Measurements from ENCODE around the gene ALPK3. TPM values are rescaled to one million over a fixed set of nuclear protein-coding genes. Genes with fewer than 3 reads are reported as not detected.

Gene ALPK3
- total RNA-seq, result 22.7 and 45.2 TPM in 2 replicates

DNA sequence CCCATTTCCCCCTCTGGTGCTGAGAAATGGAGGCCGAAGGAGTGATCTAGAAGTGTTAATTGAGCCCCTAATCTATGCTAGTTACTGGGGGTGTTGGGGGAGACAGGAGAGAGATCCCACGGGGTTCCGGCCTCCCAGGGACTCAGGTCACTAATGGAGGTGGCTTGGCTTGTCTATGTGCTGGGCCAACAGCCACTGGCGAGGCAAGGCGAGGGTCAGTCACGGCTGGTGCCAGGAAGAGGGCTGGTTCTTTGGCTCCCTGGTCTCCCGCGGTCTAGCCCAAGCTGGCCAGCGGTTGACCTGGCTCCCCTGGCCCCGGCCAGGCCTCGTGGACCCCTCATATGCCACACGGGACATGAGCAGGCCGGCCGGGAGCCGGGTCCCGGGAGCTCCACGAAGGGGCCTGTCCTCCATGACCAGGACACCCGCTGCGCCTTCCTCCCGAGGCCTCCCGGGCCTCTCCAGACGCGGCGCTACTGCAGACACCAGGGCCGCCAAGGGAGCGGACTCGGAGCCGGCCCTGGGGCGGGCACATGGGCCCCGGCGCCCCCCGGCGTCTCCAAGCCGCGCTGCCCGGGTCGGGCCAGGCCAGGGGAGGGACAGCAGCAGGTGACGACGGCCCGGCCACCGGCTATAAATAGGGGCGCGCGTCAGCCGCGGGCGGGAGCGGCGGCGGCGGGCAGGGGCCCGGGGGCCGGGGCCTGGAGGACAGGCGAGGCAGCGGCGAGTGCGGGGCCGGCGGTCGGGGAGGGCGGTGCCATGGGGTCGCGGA is at the start of gene ALPK3:
Gene ALPK3, plus strand, starts transcription at position 663 of the 772 bp plus-strand sequence. Its CDS starts 97 bp downstream, at position 760.
- DNase-seq (ENCODE audit: low read depth in 2 of 2), result peak; percentile 43 to 85

GRCh38 chr15:84772031-84772430 is 45.1 kb upstream of the ALPK3 start:
- DNase-seq (ENCODE audit: low read depth in 2 of 2), result peak in 1 of 2 donors; percentile 82

- DNase-seq (ENCODE audit: low read depth in 2 of 2), result peak; percentile 63 to 80
These were observed 44.7 kb upstream of the ALPK3 start for GRCh38 chr15:84772467-84772866.

DNA sequence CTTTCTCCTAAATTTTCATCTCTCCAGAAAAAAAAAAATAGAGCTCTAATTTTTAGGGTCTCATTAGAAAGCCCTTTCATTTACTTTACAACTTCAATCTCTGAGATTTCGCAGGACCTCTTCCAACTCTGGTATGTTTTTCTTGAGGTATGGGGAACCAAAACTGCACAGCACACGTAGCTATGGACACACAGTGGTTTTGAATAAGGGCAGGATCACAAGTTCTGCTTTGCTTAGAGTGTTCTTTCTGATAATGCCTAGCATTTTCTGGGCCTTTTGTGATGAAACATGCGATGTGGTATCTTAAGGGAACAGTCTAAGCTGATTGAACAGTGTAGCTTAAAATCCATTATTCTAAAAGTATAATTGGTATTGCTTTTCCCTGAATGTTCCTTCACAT is 43.4 kb upstream of the ALPK3 start:
- no peak for DNase-seq (ENCODE audit: low read depth in 2 of 2)

- DNase-seq (ENCODE audit: low read depth in 2 of 2), result no peak
These were observed 41.2 kb upstream of the ALPK3 start for GRCh38 chr15:84775867-84776449.

GRCh38 chr15:84778194-84778593 is 39.0 kb upstream of the ALPK3 start:
- no peak for DNase-seq (ENCODE audit: low read depth in 2 of 2)

GRCh38 chr15:84780492-84780891 is 36.7 kb upstream of the ALPK3 start:
- DNase-seq (ENCODE audit: low read depth in 2 of 2), result no peak

GRCh38 chr15:84781495-84781894 is 35.7 kb upstream of the ALPK3 start:
- no peak for DNase-seq (ENCODE audit: low read depth in 2 of 2)

DNA sequence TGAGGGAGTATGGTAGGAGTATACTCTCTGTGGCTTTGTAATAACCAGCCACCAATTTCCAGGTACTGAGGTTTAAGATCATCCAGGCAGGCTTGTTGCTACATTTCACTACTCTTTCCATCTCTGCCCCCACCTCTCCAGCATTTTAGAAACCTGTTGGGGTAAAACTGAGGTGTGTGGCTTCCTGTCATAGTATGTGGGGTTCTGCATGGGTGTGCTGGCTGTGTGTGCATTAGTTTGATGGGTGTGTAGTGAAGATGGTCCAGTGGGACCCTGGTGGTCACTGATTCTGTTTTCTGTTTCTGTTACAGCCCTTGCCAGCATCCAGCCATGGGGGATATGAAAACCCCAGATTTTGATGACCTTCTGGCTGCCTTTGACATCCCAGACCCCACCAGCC is 34.8 kb upstream of the ALPK3 start:
- DNase-seq (ENCODE audit: low read depth in 2 of 2), result no peak

- no peak for DNase-seq (ENCODE audit: low read depth in 2 of 2)
These were observed 33.5 kb upstream of the ALPK3 start for GRCh38 chr15:84783493-84784251.

GRCh38 chr15:84784262-84784661 is 32.9 kb upstream of the ALPK3 start:
- no peak for DNase-seq (ENCODE audit: low read depth in 2 of 2)

DNA sequence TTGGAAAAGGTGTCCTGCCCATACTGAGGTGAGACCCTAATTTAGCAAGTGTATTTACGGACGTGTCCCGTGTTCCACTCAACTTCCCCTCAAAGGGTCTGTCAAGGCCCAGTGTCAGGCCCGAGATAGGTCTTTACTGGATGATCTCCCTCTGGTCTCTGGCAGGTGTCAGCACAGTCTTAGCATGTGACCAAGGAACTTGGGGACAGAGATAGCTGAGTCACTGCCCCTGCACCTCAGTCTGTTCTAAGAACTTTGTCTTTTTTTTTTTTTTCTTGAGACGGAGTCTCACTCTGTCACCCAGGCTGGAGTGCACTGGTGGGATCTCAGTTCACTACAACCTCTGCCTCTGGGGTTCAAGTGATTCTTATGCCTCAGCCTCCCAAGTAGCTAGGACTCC is 32.1 kb upstream of the ALPK3 start:
- no peak for DNase-seq (ENCODE audit: low read depth in 2 of 2)

GRCh38 chr15:84788500-84788899 is 28.7 kb upstream of the ALPK3 start:
- no peak for DNase-seq (ENCODE audit: low read depth in 2 of 2)

GRCh38 chr15:84789762-84790161 is 27.4 kb upstream of the ALPK3 start:
- no peak for DNase-seq (ENCODE audit: low read depth in 2 of 2)

GRCh38 chr15:84790676-84791075 is 26.5 kb upstream of the ALPK3 start:
- DNase-seq (ENCODE audit: low read depth in 2 of 2), result no peak

- no peak for DNase-seq (ENCODE audit: low read depth in 2 of 2)
These were observed 25.4 kb upstream of the ALPK3 start for GRCh38 chr15:84791763-84792162.

GRCh38 chr15:84793431-84794161 is 23.6 kb upstream of the ALPK3 start:
- no peak for DNase-seq (ENCODE audit: low read depth in 2 of 2)

- DNase-seq (ENCODE audit: low read depth in 2 of 2), result no peak
These were observed 23.0 kb upstream of the ALPK3 start for GRCh38 chr15:84794162-84794547.

DNA sequence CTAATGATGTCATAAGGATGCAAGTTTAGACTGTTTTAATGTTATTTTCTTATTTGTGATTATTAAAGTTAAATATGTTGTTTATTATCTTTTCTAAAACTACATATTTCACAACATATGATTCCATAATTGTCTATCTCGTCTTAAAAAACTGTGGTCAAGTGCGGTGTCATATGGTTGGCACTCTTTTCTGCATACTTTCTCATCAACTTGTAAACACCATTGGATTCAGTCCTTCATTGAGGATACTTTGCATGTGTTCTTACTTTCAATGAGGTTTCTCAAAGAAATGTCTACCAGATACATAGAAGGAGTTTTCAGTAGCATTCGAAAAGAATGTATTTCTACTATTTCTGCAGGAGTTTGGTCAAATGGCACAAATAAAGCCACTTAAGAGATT is 22.0 kb upstream of the ALPK3 start:
- no peak for DNase-seq (ENCODE audit: low read depth in 2 of 2)

DNA sequence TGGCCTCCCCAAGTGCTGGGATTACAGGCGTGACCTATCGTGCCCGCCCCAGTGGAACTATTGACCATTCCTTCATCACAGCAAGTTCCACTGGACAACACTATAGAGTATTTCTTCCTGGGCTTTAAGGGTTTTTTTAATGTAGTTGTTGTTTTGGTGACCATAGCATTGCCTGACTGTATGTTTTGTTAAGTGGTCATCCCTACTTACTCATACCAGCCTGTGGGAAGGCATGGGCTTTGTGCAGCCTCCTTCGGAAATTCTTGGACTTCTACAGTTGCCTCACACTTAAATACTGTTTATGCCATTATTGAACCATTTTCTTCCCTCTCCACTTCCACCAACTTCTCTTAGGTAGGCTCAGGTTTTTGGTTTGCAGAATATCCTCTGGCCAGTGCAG is 19.9 kb upstream of the ALPK3 start:
- DNase-seq (ENCODE audit: low read depth in 2 of 2), result peak in 1 of 2 donors; percentile 27

GRCh38 chr15:84797801-84798200 is 19.4 kb upstream of the ALPK3 start:
- no peak for DNase-seq (ENCODE audit: low read depth in 2 of 2)

DNA sequence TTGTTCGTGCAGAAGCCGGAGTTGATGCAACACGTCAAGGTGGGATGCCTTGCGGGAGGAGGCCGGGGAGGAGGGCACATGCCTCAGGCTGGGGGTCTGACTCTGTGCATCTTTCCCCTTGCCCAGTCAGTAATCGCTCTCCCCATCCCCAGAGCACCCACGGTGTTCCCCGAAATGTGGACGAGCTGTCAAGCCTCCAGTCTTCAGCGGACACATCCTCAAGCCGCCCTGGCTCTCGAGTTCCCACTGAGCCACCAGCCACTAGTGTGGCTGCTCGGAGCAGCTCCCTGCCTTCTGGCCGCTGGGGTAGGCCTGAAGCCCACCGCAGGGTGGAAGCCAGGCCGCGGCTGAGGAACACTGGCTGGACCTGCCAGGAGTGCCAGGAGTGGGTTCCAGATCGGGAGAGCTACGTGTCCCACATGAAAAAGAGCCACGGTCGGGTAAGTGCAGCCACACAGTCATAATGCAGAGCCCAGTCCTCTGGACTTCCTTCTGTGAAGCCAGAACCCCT is 18.7 kb upstream of the ALPK3 start:
- DNase-seq (ENCODE audit: low read depth in 2 of 2), result no peak
